Ammon's horn (tissue), 1 donor: Measurements from ENCODE around the gene DKK1.
A peak's percentile ranks its signal among the peaks of the same experiment; 100 is the strongest.

Source experiments
- DNase-seq: peaks from one replicate; pipeline ENCODE4 v3.0.0-alpha.2; 2016; ENCODE audit warnings: low spot score

DKK1 gene

GRCh38 chr10:52313933-52314821 lies at the start of gene DKK1:
Gene DKK1, plus strand, starts transcription at chr10:52314281. Its CDS starts 154 bp downstream, at chr10:52314435.
- DNase-seq = peak; percentile 60

- no peak for DNase-seq
Observed at GRCh38 chr10:52265131-52265926, 48.8 kb upstream of the DKK1 start.

- DNase-seq = no peak
Observed at GRCh38 chr10:52266858-52267257, 47.2 kb upstream of the DKK1 start.

GRCh38 chr10:52268790-52269189 lies 45.3 kb upstream of the DKK1 start:
- DNase-seq = no peak

- no peak for DNase-seq
Observed at GRCh38 chr10:52269233-52269632, 44.8 kb upstream of the DKK1 start.

GRCh38 chr10:52276163-52276562 lies 37.9 kb upstream of the DKK1 start:
- DNase-seq = no peak

GRCh38 chr10:52276986-52277385 lies 37.1 kb upstream of the DKK1 start:
- DNase-seq = no peak

GRCh38 chr10:52279546-52279945 lies 34.5 kb upstream of the DKK1 start:
- DNase-seq = no peak

GRCh38 chr10:52280051-52280450 lies 34.0 kb upstream of the DKK1 start:
- no peak for DNase-seq

GRCh38 chr10:52283174-52283573 lies 30.9 kb upstream of the DKK1 start:
- no peak for DNase-seq

GRCh38 chr10:52284416-52285013 lies 29.6 kb upstream of the DKK1 start:
- no peak for DNase-seq

- DNase-seq = no peak
Observed at GRCh38 chr10:52287866-52288265, 26.2 kb upstream of the DKK1 start.

GRCh38 chr10:52297747-52298146 lies 16.3 kb upstream of the DKK1 start:
- no peak for DNase-seq

GRCh38 chr10:52300599-52301277 lies 13.3 kb upstream of the DKK1 start:
- DNase-seq = no peak

GRCh38 chr10:52308251-52309031 lies 5.6 kb upstream of the DKK1 start:
- DNase-seq = peak; percentile 88

- no peak for DNase-seq
Observed at GRCh38 chr10:52312942-52313255, 1.2 kb upstream of the DKK1 start.

GRCh38 chr10:52313256-52313932 lies 687 bp upstream of the DKK1 start:
- DNase-seq = no peak

GRCh38 chr10:52314822-52315552 lies 906 bp downstream of the DKK1 start:
- DNase-seq = peak; percentile 28

GRCh38 chr10:52316001-52316400 lies 1.9 kb downstream of the DKK1 start:
- no peak for DNase-seq

GRCh38 chr10:52316500-52316899 lies 2.4 kb downstream of the DKK1 start:
- no peak for DNase-seq
